Left ventricle myocardium inferior (tissue), 1 donor: Measurements from ENCODE around the gene CCDC51. TPM values are rescaled to one million over a fixed set of nuclear protein-coding genes. Genes with fewer than 3 reads are reported as not detected.

Experiments
- DNase-seq: peaks from one replicate; pipeline ENCODE4 v3.0.0-alpha.2; 2020
- H3K27ac ChIP-seq: fragments of 200-600 bp; replicated peaks from 2 replicates; pipeline ENCODE4 v1.8.0; 2021
- H3K27me3 ChIP-seq: fragments of 200-600 bp; 2 replicates; pipeline ENCODE4 v1.8.0; 2021; ENCODE audit warnings: low read depth
- H3K36me3 ChIP-seq: fragments of 200-600 bp; 2 replicates; pipeline ENCODE4 v1.8.0; 2021
- H3K4me1 ChIP-seq: fragments of 200-600 bp; 2 replicates; pipeline ENCODE4 v1.8.0; 2021
- H3K4me3 ChIP-seq: fragments of 200-600 bp; 2 replicates; pipeline ENCODE4 v1.8.0; 2021; ENCODE audit warnings: mild to moderate bottlenecking, moderate library complexity
- H3K9me3 ChIP-seq: fragments of 200-600 bp; replicated peaks from 2 replicates; pipeline ENCODE4 v1.8.0; 2021
- intact Hi-C: fragments of 100-400 bp; cut with micrococcal nuclease; formaldehyde crosslinking; loops from one replicate; pipeline ENCODE4 v1.11.0; 2022
- total RNA-seq: library from RNA; stranded (reverse); fragmentation: NEBNext Ultra II Directional; extraction: Animal tissue kit (Norgen Biotek cat#: 25700); gene quantifications from one replicate; pipeline ENCODE4 v1.2.1, GENCODE V29; 2021
- TF ChIP-seq, protein P1 (sequence below): fragments of 200-600 bp; IDR thresholded peaks from 2 replicates; pipeline ENCODE4 v1.8.0; 2021; ENCODE audit warnings: antibody characterized with exemption, mild to moderate bottlenecking, borderline replicate concordance
- donor health status: DM: no; HTN: yes; CAD: no; lungs with severe emphysema.

CCDC51 gene
- total RNA-seq, 1 donor from 2014 or later = 13.9 TPM

DNA sequence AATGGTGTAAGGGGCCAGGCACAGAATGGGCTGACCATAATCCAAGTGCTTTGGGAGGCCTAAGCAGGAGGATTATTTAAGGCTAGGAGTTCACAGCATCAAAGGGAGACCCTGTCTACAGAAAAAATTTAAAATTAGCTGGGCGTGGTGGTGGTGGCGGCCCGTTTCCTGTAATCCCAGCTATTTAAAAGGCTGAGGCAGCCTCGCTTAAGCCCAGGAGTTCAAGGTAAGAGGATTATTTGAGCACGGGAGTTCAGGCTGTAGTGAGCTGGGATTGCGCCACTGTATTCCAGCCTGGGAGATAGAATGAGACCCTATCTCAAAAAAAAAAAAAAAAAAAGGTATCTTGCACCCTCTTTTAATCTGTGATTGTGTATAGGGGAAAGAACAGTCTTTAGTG is 2.0 kb upstream of the CCDC51 start:
- no peaks in the 10 kb centered on the region for H3K27me3 ChIP-seq
- TF ChIP-seq, protein P1, sequence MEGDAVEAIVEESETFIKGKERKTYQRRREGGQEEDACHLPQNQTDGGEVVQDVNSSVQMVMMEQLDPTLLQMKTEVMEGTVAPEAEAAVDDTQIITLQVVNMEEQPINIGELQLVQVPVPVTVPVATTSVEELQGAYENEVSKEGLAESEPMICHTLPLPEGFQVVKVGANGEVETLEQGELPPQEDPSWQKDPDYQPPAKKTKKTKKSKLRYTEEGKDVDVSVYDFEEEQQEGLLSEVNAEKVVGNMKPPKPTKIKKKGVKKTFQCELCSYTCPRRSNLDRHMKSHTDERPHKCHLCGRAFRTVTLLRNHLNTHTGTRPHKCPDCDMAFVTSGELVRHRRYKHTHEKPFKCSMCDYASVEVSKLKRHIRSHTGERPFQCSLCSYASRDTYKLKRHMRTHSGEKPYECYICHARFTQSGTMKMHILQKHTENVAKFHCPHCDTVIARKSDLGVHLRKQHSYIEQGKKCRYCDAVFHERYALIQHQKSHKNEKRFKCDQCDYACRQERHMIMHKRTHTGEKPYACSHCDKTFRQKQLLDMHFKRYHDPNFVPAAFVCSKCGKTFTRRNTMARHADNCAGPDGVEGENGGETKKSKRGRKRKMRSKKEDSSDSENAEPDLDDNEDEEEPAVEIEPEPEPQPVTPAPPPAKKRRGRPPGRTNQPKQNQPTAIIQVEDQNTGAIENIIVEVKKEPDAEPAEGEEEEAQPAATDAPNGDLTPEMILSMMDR = no peak
- H3K9me3 ChIP-seq = no peaks in the 10 kb centered on the region
- H3K36me3 ChIP-seq = peaks cover 33% of the 10 kb centered on the region
- intact Hi-C loops = no loop called here
- peak overlapping the region; percentile 75 for H3K4me3 ChIP-seq
- H3K4me1 ChIP-seq = peaks cover 50% of the 10 kb centered on the region
- DNase-seq = no peak
- H3K27ac ChIP-seq = no peak overlapping the region

GRCh38 chr3:48440590-48440958 is 655 bp upstream of the CCDC51 start:
- Histone ChIP-seq H3K9me3 (no peaks in the 10 kb centered on the region), H3K36me3 (peaks cover 33% of the 10 kb centered on the region), H3K4me1 (peaks cover 41% of the 10 kb centered on the region), H3K27ac (peak overlapping the region; percentile 90), H3K27me3 (no peaks in the 10 kb centered on the region), H3K4me3 (peak overlapping the region; percentile 75)
- no peak for DNase-seq
- intact Hi-C loops = no loop called here
- TF ChIP-seq, protein P1 = no peak

DNA sequence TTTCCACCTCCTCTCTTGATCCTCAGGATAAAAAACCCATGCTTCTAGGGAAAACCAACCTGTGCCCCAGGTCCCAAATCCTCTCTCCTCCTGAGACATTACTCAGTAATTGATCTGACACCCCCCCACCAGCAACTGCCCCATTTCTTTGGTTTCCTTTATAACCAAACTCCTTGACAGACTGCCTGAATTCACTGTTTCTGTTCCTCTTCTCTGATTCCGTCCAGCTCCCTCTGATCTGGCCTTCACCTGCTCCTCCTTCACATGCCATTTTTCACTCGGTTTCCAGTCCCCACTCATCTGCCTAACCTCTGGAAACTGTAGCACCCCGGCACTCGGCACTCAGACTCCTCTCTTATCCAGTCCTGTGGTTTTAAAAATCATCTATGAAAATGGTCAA is 2.1 kb downstream of the CCDC51 start:
- no peak for DNase-seq
- Histone ChIP-seq H3K4me1 (peaks cover 55% of the 10 kb centered on the region), H3K27me3 (no peaks in the 10 kb centered on the region), H3K36me3 (peaks cover 17% of the 10 kb centered on the region), H3K27ac (no peak overlapping the region), H3K9me3 (no peaks in the 10 kb centered on the region), H3K4me3 (no peak overlapping the region)
- intact Hi-C loops = loop anchor here (5.0 to 10.0 kb wide), 2 partner anchors 36 to 163 kb away; no protein-coding TSS in a partner anchor
- TF ChIP-seq, protein P1 = no peak

- Histone ChIP-seq H3K4me3 (no peak overlapping the region), H3K27ac (no peak overlapping the region), H3K36me3 (peaks cover 18% of the 10 kb centered on the region), H3K9me3 (no peaks in the 10 kb centered on the region), H3K4me1 (peaks cover 49% of the 10 kb centered on the region), H3K27me3 (no peaks in the 10 kb centered on the region)
- intact Hi-C loops = loop anchor here (5.0 to 10.0 kb wide), 2 partner anchors 35 to 162 kb away; no protein-coding TSS in a partner anchor
- TF ChIP-seq, protein P1 = no peak
- DNase-seq = no peak
Observed at GRCh38 chr3:48436855-48437254, 3.1 kb downstream of the CCDC51 start.

GRCh38 chr3:48436477-48436787 is 3.5 kb downstream of the CCDC51 start:
- Histone ChIP-seq H3K4me1 (peaks cover 45% of the 10 kb centered on the region), H3K27me3 (no peaks in the 10 kb centered on the region), H3K9me3 (no peaks in the 10 kb centered on the region), H3K4me3 (no peak overlapping the region), H3K27ac (no peak overlapping the region), H3K36me3 (peaks cover 16% of the 10 kb centered on the region)
- DNase-seq = no peak
- TF ChIP-seq, protein P1 = no peak
- intact Hi-C loops = loop anchor here (5.0 to 10.0 kb wide), 2 partner anchors 34 to 162 kb away; no protein-coding TSS in a partner anchor
